ENCODE data around the gene RNFT1. TPM values are rescaled to one million over a fixed set of nuclear protein-coding genes. Genes with fewer than 3 reads are reported as not detected.
"Not testable (repeated sequence)": the region's sequence is repeated elsewhere in the genome, so short reads cannot be mapped to it uniquely, and the experiment has no call there.

The RNFT1 gene
- polyA plus RNA-seq (ENCODE audit: insufficient read length in 3 of 3) = 10 to 100 TPM; 21.5 to 27.3 (median 22.9) TPM

DNA sequence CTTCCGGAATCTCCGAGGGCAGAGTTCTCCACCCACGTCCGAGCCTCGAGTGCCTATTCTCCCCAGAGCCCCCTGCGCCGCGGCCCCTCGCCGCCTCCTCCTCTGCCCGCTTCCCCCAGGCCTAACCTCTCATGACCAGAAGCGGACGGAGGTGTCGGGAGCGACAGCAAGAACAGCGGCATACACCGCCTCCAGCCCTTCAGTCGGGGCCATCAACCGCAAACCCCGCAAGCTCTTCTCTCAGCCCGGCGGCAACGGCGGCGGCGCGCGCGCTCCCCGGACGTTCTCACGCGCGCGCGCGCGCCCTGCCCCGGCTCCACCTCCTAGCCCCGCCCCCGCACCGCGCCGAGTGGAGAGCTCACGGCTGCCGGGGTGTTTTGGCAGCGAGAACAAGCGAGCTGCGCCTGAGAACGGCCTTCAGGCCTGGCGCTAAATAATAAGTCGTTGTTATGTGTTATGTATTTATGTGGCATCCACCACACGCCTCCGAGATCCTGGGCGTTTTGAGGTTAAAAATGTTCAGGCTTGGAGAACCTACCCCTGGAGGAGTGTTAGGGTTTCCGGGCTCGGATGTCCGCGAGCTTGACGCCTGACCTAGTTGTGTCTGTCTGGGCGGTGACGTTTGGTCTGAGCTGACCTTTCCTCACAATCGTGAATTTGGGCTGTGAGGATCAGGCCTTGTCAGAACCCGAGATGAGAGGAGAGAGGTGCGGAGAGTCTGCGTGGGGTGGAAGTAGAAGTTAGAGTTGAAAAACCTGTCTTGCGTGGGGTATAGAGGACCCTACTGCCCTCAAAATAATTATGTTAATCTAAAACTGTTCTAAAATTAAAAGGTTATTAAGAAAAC is at the start of gene RNFT1:
RNFT1 (minus strand) TSS at position 259 of the 847 bp plus-strand sequence; CDS start at position 182, 77 bp downstream.
- DNase-seq (ENCODE audit: low read depth in 3 of 3, low spot score in 2 of 3) = peak; percentile 78 to 82 (median 82)

- not testable (repeated sequence) for DNase-seq (ENCODE audit: low read depth in 3 of 3, low spot score in 2 of 3)
These were observed 44.8 kb upstream of the RNFT1 start for GRCh38 chr17:60009326-60009725.

DNA sequence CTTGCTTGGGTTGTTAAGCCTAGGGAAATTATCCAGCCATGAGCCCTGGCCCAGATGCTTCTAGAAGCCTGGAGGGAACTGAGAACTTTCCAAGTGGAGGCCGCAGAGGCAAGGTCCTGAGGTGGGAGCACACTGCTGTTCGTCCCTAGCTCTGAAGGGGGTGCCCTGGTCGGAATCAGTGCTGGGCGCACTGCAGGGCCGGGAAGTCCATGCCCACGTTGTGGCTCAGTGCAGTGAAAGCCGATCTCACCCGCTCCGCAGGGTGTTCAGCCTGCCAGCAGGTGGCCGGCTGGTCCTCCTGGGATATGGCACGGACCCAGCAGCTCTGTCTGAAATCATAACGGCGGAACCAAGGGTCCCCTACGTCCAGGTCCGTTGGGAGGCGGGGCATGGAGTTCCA is 43.8 kb upstream of the RNFT1 start:
- not testable (repeated sequence) for DNase-seq (ENCODE audit: low read depth in 3 of 3, low spot score in 2 of 3)

DNA sequence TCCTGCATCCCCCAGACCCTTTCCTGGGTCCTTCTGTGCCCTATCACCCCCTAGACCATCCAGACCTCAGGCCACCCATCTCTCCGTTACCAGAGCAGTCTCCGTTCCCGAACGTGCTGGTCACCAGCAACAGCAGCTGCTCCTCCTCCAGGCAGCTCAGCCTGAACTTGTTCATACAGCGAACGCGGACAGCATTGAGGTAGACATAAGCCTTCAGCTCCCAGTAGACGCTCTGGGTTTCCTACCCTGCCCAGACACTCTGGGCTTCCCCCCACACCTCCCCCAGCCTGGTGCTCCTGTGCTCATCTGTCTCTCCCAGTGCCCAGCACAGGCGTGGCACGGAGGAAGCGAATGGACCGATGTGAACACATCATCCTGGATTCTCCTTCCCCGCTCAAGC is 41.6 kb upstream of the RNFT1 start:
- DNase-seq (ENCODE audit: low read depth in 3 of 3, low spot score in 2 of 3) = no peak

DNA sequence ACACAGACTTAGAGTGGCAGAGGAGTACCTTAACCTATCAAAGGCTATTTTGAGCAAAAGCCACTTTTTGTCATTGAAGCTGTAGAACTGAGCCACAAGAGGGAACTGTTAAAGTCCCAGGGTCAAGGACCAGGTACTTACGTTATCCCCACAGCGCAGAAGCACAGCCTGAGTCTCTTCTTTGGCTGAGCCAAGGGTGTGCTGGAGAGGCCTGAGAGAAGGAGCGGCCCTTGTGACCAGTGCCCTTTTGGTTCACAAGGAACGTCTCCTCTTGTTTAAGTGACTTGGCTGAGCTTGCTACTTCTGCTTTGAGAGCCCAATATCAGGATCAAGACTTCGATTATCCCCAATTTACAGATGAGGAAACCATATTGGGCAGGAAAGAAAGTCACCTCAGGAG is 40.0 kb upstream of the RNFT1 start:
- DNase-seq (ENCODE audit: low read depth in 3 of 3, low spot score in 2 of 3) = not testable (repeated sequence)

GRCh38 chr17:60002405-60002804 is 37.9 kb upstream of the RNFT1 start:
- DNase-seq (ENCODE audit: low read depth in 3 of 3, low spot score in 2 of 3) = not testable (repeated sequence)

- DNase-seq (ENCODE audit: low read depth in 3 of 3, low spot score in 2 of 3) = not testable (repeated sequence)
These were observed 32.1 kb upstream of the RNFT1 start for GRCh38 chr17:59996608-59997007.

- not testable (repeated sequence) for DNase-seq (ENCODE audit: low read depth in 3 of 3, low spot score in 2 of 3)
These were observed 10.6 kb upstream of the RNFT1 start for GRCh38 chr17:59975166-59975565.

DNA sequence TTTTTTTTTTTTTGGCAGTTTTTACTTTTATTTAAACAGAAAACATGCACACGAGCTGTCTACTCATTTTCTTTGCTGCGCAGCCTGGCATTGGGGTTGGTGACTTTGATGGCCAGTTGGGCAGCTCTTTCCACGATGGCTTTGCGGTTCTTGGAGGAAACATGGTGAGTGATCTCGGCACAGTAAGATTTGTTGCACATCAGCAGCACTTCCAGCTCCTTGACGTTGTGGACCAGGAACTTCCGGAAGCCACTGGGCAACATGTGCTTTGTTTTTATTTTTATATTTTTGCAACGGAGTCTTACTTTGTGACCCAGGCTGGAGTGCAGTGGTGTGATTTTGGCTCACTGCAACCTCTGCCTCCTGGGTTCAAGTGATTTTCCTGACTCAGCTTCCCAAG is 8.9 kb upstream of the RNFT1 start:
- not testable (repeated sequence) for DNase-seq (ENCODE audit: low read depth in 3 of 3, low spot score in 2 of 3)

DNA sequence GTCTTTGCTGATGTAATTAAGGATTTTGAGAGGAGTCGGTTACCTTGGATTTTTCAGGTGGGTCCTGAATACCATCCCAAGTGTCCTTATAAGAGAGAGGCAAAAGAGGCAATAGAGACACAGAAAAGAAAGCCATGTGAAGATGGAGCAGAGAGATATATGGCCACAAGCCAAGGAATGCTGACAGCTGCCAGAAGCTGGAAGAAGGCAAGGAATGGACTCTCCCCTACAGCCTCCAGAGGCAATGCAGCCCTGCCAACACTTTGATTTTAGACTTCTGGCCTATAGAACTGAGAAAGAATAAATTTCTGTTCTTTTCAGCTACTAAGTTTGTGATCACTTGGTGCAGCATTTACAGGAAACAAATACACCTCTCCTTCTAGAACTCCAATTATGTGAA is 8.2 kb upstream of the RNFT1 start:
- DNase-seq (ENCODE audit: low read depth in 3 of 3, low spot score in 2 of 3) = no peak

GRCh38 chr17:59971771-59972170 is 7.2 kb upstream of the RNFT1 start:
- not testable (repeated sequence) for DNase-seq (ENCODE audit: low read depth in 3 of 3, low spot score in 2 of 3)

DNA sequence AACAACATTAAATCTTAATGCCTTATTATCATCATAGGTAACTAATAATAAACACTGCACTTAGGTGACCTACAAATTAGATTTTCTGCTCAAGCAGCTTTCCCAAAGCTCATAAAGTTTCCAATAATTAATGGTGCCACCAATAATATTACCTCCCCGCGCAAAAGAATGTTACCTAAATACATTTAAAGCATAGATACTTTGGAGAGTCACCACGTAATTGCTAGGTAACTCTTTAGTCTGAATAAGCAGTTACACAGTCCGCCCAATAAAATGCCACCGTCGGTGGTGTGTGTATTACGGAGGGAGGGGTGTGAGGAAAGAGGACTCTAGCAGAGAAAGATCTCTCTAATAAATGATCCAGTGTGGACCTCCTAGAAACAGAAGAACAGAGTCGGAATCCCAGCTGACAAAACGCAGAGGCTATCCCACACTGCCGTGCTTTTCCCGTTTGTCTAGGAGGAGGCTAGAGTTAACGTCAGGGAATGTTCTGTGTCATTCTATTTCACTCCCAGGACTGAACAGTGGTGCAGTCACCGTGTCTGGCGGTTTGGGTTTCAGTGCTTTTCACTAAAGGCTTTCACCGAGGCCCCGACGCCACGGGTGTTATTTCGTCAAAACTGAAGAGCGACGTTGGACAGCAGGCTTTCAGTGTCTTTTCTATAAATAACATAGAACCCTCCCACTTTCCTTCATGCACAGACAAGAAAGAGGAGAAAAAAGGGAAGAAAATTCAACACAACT is 630 bp downstream of the RNFT1 start:
- peak; percentile 41 to 49 (median 47) for DNase-seq (ENCODE audit: low read depth in 3 of 3, low spot score in 2 of 3)

DNA sequence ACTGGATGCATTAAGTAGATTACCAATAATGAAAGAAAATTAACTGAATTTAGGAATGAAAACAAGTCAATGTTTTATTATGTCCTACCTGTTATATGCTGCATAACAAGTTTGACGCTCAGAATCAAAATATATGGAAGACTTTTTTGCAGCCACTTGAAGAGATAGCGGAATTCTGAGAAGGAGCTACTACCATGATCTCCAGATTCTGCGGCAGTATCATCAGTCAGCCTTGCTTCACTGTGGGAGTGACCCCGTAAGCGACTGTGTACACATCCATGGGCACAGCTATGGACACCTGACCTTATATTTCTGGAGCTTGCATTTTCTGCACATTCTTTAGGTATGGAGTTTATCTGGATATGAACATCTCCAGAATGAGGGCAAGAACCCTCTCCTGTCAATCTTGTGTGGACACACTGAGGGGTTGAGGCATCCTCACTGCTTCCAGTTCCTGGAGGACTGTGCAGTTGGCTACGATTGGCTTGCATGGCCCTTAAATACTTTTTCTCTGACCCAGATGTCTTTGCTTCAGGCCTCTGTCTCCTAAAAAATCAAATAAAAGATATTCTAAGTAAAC is 1.7 kb downstream of the RNFT1 start:
- no peak for DNase-seq (ENCODE audit: low read depth in 3 of 3, low spot score in 2 of 3)

- not testable (repeated sequence) for DNase-seq (ENCODE audit: low read depth in 3 of 3, low spot score in 2 of 3)
These were observed 5.0 kb downstream of the RNFT1 start for GRCh38 chr17:59959574-59959973.

DNA sequence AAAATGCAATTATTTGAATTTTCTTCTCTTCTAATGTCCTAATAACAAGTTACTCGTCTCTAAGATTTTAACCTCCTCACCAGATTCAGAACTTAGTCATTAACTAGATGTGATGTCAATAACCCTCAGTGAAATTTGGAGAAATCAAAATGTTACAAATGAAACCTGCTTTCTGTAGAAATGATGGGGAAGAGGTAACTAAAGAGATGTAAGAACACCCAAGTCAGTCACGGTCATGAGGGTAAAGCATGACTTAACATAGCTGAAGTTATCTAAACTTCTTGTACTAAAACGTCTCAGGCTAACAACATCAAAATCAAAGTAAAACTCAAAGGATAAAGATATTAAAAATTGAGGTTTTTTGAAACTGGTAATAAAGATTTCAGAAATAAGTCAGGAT is 9.7 kb downstream of the RNFT1 start:
- no peak for DNase-seq (ENCODE audit: low read depth in 3 of 3, low spot score in 2 of 3)

GRCh38 chr17:59950049-59950448 is 14.5 kb downstream of the RNFT1 start:
- DNase-seq (ENCODE audit: low read depth in 3 of 3, low spot score in 2 of 3) = no peak

GRCh38 chr17:59947310-59947709 is 17.2 kb downstream of the RNFT1 start:
- not testable (repeated sequence) for DNase-seq (ENCODE audit: low read depth in 3 of 3, low spot score in 2 of 3)

DNA sequence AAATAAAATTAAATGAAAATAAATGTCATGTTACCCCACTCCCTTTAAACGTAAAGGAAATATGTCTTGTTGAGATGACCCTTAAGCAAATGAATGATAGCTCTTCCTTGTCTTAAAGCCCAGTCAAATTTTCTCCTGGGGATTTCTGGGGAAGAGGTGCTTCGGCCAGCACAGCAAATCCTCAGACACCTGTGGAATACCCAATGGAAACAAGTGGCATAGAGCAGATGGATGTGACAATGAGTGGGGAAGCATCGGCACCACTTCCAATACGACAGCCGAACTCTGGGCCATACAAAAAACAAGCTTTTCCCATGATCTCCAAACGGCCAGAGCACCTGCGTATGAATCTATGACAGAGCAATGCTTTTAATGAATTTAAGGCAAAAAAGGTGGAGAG is 18.1 kb downstream of the RNFT1 start:
- not testable (repeated sequence) for DNase-seq (ENCODE audit: low read depth in 3 of 3, low spot score in 2 of 3)

DNA sequence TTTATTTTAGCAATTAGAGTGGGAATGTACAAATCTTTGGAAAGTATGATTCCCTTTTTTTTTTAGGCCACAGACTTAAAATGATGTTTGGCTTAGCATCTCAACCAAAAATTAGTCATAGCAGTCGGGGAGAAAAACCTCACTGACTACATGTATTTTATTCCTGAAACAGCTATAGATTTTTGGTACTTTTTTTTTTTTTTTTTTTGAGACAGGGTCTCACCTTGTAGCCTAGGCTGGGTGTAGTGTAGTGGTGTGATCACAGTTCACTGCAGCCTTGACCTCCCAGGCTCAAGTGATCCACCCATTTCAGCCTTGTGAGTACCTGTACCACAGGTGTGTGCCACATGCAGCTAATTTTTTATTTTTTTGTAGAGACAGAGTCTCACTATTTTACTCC is 23.4 kb downstream of the RNFT1 start:
- no peak for DNase-seq (ENCODE audit: low read depth in 3 of 3, low spot score in 2 of 3)

- not testable (repeated sequence) for DNase-seq (ENCODE audit: low read depth in 3 of 3, low spot score in 2 of 3)
These were observed 23.8 kb downstream of the RNFT1 start for GRCh38 chr17:59940697-59941096.

- not testable (repeated sequence) for DNase-seq (ENCODE audit: low read depth in 3 of 3, low spot score in 2 of 3)
These were observed 31.2 kb downstream of the RNFT1 start for GRCh38 chr17:59933317-59933716.

Data from right renal cortex interstitium (tissue), 3 donors.